GM23338 (cell line): ENCODE measurements around the gene CLDN7. TPM values are rescaled to one million over a fixed set of nuclear protein-coding genes. Genes with fewer than 3 reads are reported as not detected.

Experiments used
- ATAC-seq: fragments of 200-7000 bp; cut with Tn5 transposase; 3 replicates; pipeline ENCODE4 v1.9.1; 2020
- DNase-seq: peaks from one replicate; pipeline ENCODE4 v3.0.0-alpha.2; 2015; ENCODE audit warnings: low spot score
- H2AFZ ChIP-seq: fragments of 200-600 bp; sonication (generic); 2 replicates; pipeline ENCODE4 v1.8.0; 2016; ENCODE audit warnings: antibody characterized with exemption, mild to moderate bottlenecking, moderate library complexity
- H3F3A ChIP-seq: fragments of 200-600 bp; sonication (generic); replicated peaks from 2 replicates; pipeline ENCODE4 v1.8.0; 2017; ENCODE audit warnings: antibody characterized with exemption, mixed run types, low read depth
- H3K27ac ChIP-seq: fragments of 200-600 bp; sonication (generic); 2 replicates; pipeline ENCODE4 v1.6.1; 2016; ENCODE audit warnings: low read depth
- H3K27me3 ChIP-seq: fragments of 200-600 bp; sonication (generic); 2 replicates; pipeline ENCODE4 v1.8.0; 2016; ENCODE audit warnings: mild to moderate bottlenecking, mixed run types, moderate library complexity; ENCODE audit not compliant: insufficient read depth
- H3K36me3 ChIP-seq: fragments of 200-600 bp; sonication (generic); 2 replicates; pipeline ENCODE4 v1.8.0; 2016; ENCODE audit warnings: mild to moderate bottlenecking; ENCODE audit not compliant: insufficient read depth
- H3K4me1 ChIP-seq: fragments of 200-600 bp; sonication (generic); 2 replicates; pipeline ENCODE4 v1.8.0; 2016; ENCODE audit warnings: mild to moderate bottlenecking, moderate library complexity; ENCODE audit not compliant: insufficient read depth
- H3K4me2 ChIP-seq: fragments of 200-600 bp; sonication (generic); 2 replicates; pipeline ENCODE4 v1.7.1; 2017; ENCODE audit warnings: mixed run types
- H3K4me3 ChIP-seq: fragments of 200-600 bp; sonication (generic); 2 replicates; pipeline ENCODE4 v1.6.1; 2016; ENCODE audit warnings: mixed run types
- H3K79me2 ChIP-seq: fragments of 200-600 bp; sonication (generic); replicated peaks from 2 replicates; pipeline ENCODE4 v1.8.0; 2017; ENCODE audit warnings: mild to moderate bottlenecking; ENCODE audit not compliant: insufficient read depth
- H3K9me2 ChIP-seq: fragments of 200-600 bp; sonication (generic); 2 replicates; pipeline ENCODE4 v1.8.0; 2017; ENCODE audit not compliant: insufficient read depth
- H4K20me1 ChIP-seq: fragments of 200-600 bp; sonication (generic); replicated peaks from 2 replicates; pipeline ENCODE4 v1.8.0; 2017; ENCODE audit warnings: mild to moderate bottlenecking; ENCODE audit not compliant: insufficient read depth
- H3K27ac Mint-ChIP-seq: 2 replicates; pipeline ENCODE4 v1.8.0; 2020; ENCODE audit warnings: inconsistent platforms, mild to moderate bottlenecking, moderate library complexity, mixed read lengths
- H3K27me3 Mint-ChIP-seq: 3 replicates; pipeline ENCODE4 v1.8.0; 2022; ENCODE audit warnings: low read depth, mild to moderate bottlenecking, moderate library complexity, mixed read lengths, inconsistent platforms; ENCODE audit not compliant: insufficient read depth, poor library complexity
- H3K36me3 Mint-ChIP-seq: 3 replicates; pipeline ENCODE4 v1.8.0; 2021; ENCODE audit warnings: low read depth, mild to moderate bottlenecking, inconsistent platforms, moderate library complexity, mixed read lengths
- H3K4me1 Mint-ChIP-seq: 3 replicates; pipeline ENCODE4 v1.8.0; 2020; ENCODE audit warnings: mild to moderate bottlenecking, inconsistent platforms, mixed read lengths
- H3K4me3 Mint-ChIP-seq: 3 replicates; pipeline ENCODE4 v1.8.0; 2021; ENCODE audit warnings: moderate library complexity, mild to moderate bottlenecking, inconsistent platforms, mixed read lengths
- H3K9me3 Mint-ChIP-seq: 3 replicates; pipeline ENCODE4 v1.8.0; 2020; ENCODE audit warnings: moderate library complexity, mild to moderate bottlenecking, inconsistent platforms, mixed read lengths
- CREB1 ChIP-seq: fragments of 250-450 bp; sonication (Bioruptor Pico); IDR thresholded peaks from 2 replicates; pipeline ENCODE4 v1.5.0; 2020; ENCODE audit warnings: low read depth, mild to moderate bottlenecking, moderate library complexity
- EZH2phosphoT487 ChIP-seq: fragments of 200-600 bp; sonication (generic); IDR thresholded peaks from one replicate; pipeline ENCODE4 v1.8.1; 2018; ENCODE audit warnings: antibody characterized with exemption; ENCODE audit not compliant: unreplicated experiment
- JUNB ChIP-seq: IDR thresholded peaks from one replicate; pipeline ENCODE4 v1.6.1; 2016; ENCODE audit warnings: antibody characterized with exemption; ENCODE audit not compliant: unreplicated experiment
- POLR2AphosphoS5 ChIP-seq: IDR thresholded peaks from 2 replicates; pipeline ENCODE4 v1.6.1; 2016; ENCODE audit warnings: antibody characterized with exemption, low read depth
- ZNF114 ChIP-seq: fragments of 250-450 bp; sonication (Bioruptor Pico); IDR thresholded peaks from 2 replicates; pipeline ENCODE4 v1.5.0; 2020; ENCODE audit warnings: mild to moderate bottlenecking, moderate library complexity
- ZNF331 ChIP-seq: fragments of 250-450 bp; sonication (Bioruptor Pico); IDR thresholded peaks from 2 replicates; pipeline ENCODE4 v1.5.0; 2020; ENCODE audit warnings: low read depth, mild to moderate bottlenecking, moderate library complexity
- polyA plus RNA-seq: library from polyadenylated mRNA; unstranded; fragments of >200 nt; fragmentation: Nextera tagmentation; extraction: Ambion mirVana; gene quantifications from 2 replicates; pipeline ENCODE4 v1.2.1, GENCODE V29; 2016
- total RNA-seq: library from RNA; depleted of rRNA; stranded (reverse); fragments of >200 nt; shearing (Covaris generic); gene quantifications from 2 replicates; pipeline ENCODE4 v1.2.3, GENCODE V29; 2014
- TF ChIP-seq, protein P1 (sequence below): IDR thresholded peaks from 2 replicates; pipeline ENCODE4 v1.6.1; 2016; ENCODE audit warnings: antibody characterized with exemption
- TF ChIP-seq, protein P2 (sequence below): IDR thresholded peaks from one replicate; pipeline ENCODE4 v1.6.1; 2018; ENCODE audit warnings: antibody characterized with exemption; ENCODE audit not compliant: unreplicated experiment

CLDN7 gene
- total and polyA plus RNA-seq, 2 experiments from 2014 or later, result 50.7 to 111 TPM

DNA sequence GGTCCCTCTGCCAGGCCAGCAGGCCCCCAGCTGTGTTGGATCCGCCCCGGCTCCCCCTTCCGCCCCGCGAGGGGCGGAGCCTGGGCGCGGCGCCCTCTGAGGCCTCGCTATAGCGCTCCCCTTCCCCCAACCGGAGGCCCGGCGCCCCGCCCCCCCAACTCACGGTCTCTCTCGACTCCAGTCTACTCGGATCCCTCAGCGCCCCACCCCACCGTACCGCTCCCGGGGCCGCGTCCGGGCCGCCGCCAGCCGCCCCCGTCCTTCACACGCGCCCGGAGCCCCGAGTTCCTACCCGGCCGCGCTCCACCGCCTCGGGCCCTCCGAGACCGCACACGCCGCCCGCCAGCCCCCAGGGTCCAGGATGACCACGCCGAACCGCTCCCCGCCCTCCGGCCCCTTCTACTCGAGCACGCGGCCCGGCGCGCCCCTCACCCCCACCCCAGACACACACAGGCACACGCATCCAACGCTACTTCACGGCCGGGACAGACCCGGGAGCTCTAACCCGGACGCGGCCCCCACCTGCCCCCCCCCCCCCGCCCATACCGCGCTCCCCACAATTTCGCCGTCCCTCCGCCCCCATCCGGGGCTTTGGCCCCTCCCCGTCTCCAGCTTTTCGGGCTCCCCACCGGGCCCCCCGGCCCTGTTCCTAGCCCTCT lies 24.4 kb downstream of the CLDN7 start:
- Histone ChIP-seq H3K79me2 (peaks cover 56% of the 10 kb centered on the region), H3F3A (peaks cover 40% of the 10 kb centered on the region), H3K36me3 (peaks cover 17% of the 10 kb centered on the region), H3K4me2 (peak overlapping the region; percentile 82), H3K27me3 (no peaks in the 10 kb centered on the region), H2AFZ (no peak overlapping the region), H3K9me2 (no peaks in the 10 kb centered on the region), H3K27ac (peak overlapping the region; percentile 88), H4K20me1 (peaks cover 17% of the 10 kb centered on the region), H3K4me3 (peak overlapping the region; percentile 99), H3K4me1 (peaks cover 20% of the 10 kb centered on the region)
- TF ChIP-seq ZNF114 (no peak), JUNB (no peak), CREB1 (CRISPR knock-in tag) (no peak; the same call in 1 of the 2 replicates), EZH2phosphoT487 (no peak), ZNF331 (CRISPR knock-in tag) (no peak), POLR2AphosphoS5 (peak; percentile 64)
- TF ChIP-seq, protein P1, sequence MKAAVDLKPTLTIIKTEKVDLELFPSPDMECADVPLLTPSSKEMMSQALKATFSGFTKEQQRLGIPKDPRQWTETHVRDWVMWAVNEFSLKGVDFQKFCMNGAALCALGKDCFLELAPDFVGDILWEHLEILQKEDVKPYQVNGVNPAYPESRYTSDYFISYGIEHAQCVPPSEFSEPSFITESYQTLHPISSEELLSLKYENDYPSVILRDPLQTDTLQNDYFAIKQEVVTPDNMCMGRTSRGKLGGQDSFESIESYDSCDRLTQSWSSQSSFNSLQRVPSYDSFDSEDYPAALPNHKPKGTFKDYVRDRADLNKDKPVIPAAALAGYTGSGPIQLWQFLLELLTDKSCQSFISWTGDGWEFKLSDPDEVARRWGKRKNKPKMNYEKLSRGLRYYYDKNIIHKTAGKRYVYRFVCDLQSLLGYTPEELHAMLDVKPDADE, result no peak
- TF ChIP-seq, protein P2, sequence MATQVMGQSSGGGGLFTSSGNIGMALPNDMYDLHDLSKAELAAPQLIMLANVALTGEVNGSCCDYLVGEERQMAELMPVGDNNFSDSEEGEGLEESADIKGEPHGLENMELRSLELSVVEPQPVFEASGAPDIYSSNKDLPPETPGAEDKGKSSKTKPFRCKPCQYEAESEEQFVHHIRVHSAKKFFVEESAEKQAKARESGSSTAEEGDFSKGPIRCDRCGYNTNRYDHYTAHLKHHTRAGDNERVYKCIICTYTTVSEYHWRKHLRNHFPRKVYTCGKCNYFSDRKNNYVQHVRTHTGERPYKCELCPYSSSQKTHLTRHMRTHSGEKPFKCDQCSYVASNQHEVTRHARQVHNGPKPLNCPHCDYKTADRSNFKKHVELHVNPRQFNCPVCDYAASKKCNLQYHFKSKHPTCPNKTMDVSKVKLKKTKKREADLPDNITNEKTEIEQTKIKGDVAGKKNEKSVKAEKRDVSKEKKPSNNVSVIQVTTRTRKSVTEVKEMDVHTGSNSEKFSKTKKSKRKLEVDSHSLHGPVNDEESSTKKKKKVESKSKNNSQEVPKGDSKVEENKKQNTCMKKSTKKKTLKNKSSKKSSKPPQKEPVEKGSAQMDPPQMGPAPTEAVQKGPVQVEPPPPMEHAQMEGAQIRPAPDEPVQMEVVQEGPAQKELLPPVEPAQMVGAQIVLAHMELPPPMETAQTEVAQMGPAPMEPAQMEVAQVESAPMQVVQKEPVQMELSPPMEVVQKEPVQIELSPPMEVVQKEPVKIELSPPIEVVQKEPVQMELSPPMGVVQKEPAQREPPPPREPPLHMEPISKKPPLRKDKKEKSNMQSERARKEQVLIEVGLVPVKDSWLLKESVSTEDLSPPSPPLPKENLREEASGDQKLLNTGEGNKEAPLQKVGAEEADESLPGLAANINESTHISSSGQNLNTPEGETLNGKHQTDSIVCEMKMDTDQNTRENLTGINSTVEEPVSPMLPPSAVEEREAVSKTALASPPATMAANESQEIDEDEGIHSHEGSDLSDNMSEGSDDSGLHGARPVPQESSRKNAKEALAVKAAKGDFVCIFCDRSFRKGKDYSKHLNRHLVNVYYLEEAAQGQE, result no peak
- ATAC-seq (peak; percentile 21), DNase-seq (peak; percentile 91)
- H3K36me3 Mint-ChIP-seq, result peaks cover 49% of the 10 kb centered on the region
- H3K27ac Mint-ChIP-seq, result peak overlapping the region; percentile 98
- peaks cover 3% of the 10 kb centered on the region for H3K9me3 Mint-ChIP-seq
- peak overlapping the region; percentile 87 for H3K4me3 Mint-ChIP-seq
- peaks cover 38% of the 10 kb centered on the region for H3K4me1 Mint-ChIP-seq
- H3K27me3 Mint-ChIP-seq, result peaks cover 30% of the 10 kb centered on the region

DNA sequence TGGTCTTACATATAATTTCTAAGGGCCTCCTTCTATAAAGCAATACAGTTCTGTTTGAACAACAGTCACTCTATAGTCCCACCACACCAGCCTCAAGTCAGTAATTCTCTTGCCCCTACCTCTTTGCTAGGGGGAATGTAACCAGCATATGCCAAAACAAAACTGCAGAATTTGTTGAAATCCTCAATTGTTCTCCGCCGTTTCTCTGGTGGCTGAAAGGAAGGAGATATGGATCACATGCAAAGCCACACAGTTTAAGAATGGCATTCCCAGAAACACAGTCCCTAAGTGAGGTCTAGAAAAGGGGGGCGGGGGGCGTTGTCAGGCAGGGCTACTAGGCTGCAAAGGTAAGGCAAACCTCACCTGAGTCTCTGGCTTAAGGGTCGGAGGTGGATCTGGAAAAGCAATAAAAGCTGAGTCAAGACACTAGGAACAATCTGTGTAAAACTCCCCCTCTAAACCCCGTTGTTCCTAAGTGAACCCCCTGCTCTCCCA lies 25.0 kb downstream of the CLDN7 start:
- Histone ChIP-seq H3K4me3 (peak overlapping the region; percentile 99), H3K79me2 (peaks cover 62% of the 10 kb centered on the region), H4K20me1 (peaks cover 21% of the 10 kb centered on the region), H3K4me2 (peak overlapping the region; percentile 82), H3K4me1 (peaks cover 25% of the 10 kb centered on the region), H3K27me3 (no peaks in the 10 kb centered on the region), H3K9me2 (no peaks in the 10 kb centered on the region), H3F3A (peaks cover 40% of the 10 kb centered on the region), H3K27ac (peak overlapping the region; percentile 88), H2AFZ (no peak overlapping the region), H3K36me3 (peaks cover 17% of the 10 kb centered on the region)
- H3K9me3 Mint-ChIP-seq, result peaks cover 3% of the 10 kb centered on the region
- H3K36me3 Mint-ChIP-seq, result peaks cover 50% of the 10 kb centered on the region
- TF ChIP-seq EZH2phosphoT487, result no peak
- TF ChIP-seq, protein P1, result no peak
- TF ChIP-seq CREB1 (CRISPR knock-in tag), result no peak
- TF ChIP-seq ZNF114, result no peak
- peaks cover 41% of the 10 kb centered on the region for H3K4me1 Mint-ChIP-seq
- ATAC-seq (no peak), DNase-seq (no peak)
- H3K27ac Mint-ChIP-seq, result peak overlapping the region; percentile 45
- peak overlapping the region; percentile 87 for H3K4me3 Mint-ChIP-seq
- peaks cover 27% of the 10 kb centered on the region for H3K27me3 Mint-ChIP-seq
